Ishikawa (cell line): ENCODE data around the gene PARN.

Experiments
- TCF12 ChIP-seq: IDR thresholded peaks from 2 replicates; pipeline ENCODE4 v1.6.1; 2012; ENCODE audit warnings: low read depth
- YY1 ChIP-seq: IDR thresholded peaks from 2 replicates; pipeline ENCODE4 v1.6.1; 2012; ENCODE audit warnings: low read depth
- TF ChIP-seq, protein P1 (sequence below): IDR thresholded peaks from 2 replicates; pipeline ENCODE4 v1.6.1; 2012

DNA sequence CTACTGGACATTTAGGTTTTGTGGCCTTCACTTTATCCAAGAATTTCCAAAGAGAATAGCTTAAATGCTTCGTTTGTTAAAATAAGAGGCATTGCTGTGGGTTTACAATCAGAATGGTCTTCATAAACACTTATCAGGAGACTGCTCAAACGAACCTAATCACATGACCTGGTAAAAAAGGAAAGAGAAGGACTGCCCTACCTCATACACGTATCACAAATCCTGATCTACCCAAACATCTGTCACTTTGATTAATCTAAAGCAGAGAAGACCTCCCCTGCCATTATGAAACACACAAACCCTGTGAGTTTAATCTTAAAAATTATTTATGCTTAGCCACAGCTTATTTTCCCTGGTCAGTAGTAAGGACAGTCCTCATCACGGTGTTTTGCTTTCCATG, 76.6 kb downstream of the PARN start:
- TF ChIP-seq TCF12 (no peak), YY1 (no peak)
- TF ChIP-seq, protein P1, sequence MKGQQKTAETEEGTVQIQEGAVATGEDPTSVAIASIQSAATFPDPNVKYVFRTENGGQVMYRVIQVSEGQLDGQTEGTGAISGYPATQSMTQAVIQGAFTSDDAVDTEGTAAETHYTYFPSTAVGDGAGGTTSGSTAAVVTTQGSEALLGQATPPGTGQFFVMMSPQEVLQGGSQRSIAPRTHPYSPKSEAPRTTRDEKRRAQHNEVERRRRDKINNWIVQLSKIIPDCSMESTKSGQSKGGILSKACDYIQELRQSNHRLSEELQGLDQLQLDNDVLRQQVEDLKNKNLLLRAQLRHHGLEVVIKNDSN, result no peak
